Neuronal stem cell (in vitro differentiated cells): ENCODE results near the gene TRANK1.

Source experiments
- DNase-seq: peaks from one replicate; pipeline ENCODE4 v3.0.0-alpha.2; 2013; ENCODE audit warnings: low spot score
- H2AFZ ChIP-seq: one replicate; pipeline ENCODE4 v1.6.1; 2013; ENCODE audit warnings: mild to moderate bottlenecking, low read length, inconsistent platforms
- H2AK5ac ChIP-seq: 2 replicates; pipeline ENCODE4 v1.6.1; 2013; ENCODE audit warnings: low read depth, mild to moderate bottlenecking, inconsistent platforms, low read length, moderate library complexity, mixed read lengths
- H2BK120ac ChIP-seq: 2 replicates; pipeline ENCODE4 v1.6.1; 2013; ENCODE audit warnings: low read depth, mild to moderate bottlenecking, inconsistent platforms, low read length, moderate library complexity, mixed read lengths
- H2BK12ac ChIP-seq: one replicate; pipeline ENCODE4 v1.6.1; 2013; ENCODE audit warnings: low read length, inconsistent platforms
- H2BK15ac ChIP-seq: 2 replicates; pipeline ENCODE4 v1.6.1; 2013; ENCODE audit warnings: mild to moderate bottlenecking, low read length, inconsistent platforms, mixed read lengths
- H2BK5ac ChIP-seq: one replicate; pipeline ENCODE4 v1.6.1; 2013; ENCODE audit warnings: inconsistent platforms, mild to moderate bottlenecking, low read length, moderate library complexity
- H3K14ac ChIP-seq: one replicate; pipeline ENCODE4 v1.6.1; 2013; ENCODE audit warnings: low read length, inconsistent platforms
- H3K18ac ChIP-seq: 2 replicates; pipeline ENCODE4 v1.6.1; 2013; ENCODE audit warnings: low read length, inconsistent platforms
- H3K23ac ChIP-seq: 2 replicates; pipeline ENCODE4 v1.6.1; 2013; ENCODE audit warnings: low read depth, mild to moderate bottlenecking, mixed read lengths, low read length, inconsistent platforms; ENCODE audit not compliant: poor library complexity
- H3K27ac ChIP-seq: replicated peaks from 3 replicates; pipeline ENCODE4 v1.5.1; 2013; ENCODE audit warnings: low read length, inconsistent platforms
- H3K27me3 ChIP-seq, 3 experiments: 2 replicates each; pipeline ENCODE4 v1.6.1; 2013; ENCODE audit warnings: low read length in 3 of 3, mild to moderate bottlenecking in 2 of 3, inconsistent platforms in 1 of 3, low read depth in 1 of 3, mixed read lengths in 1 of 3, moderate library complexity in 1 of 3; ENCODE audit not compliant: control insufficient read depth in 3 of 3, insufficient read depth in 3 of 3
- H3K36me3 ChIP-seq, 2 donors: replicated peaks in 1 of 2; 2 replicates each; pipeline ENCODE4 v1.6.1; 2013; ENCODE audit warnings: low read length in 2 of 2; ENCODE audit not compliant: control insufficient read depth in 2 of 2, insufficient read depth in 2 of 2
- H3K4ac ChIP-seq: 2 replicates; pipeline ENCODE4 v1.6.1; 2013; ENCODE audit warnings: inconsistent platforms, mild to moderate bottlenecking, low read length, moderate library complexity
- H3K4me1 ChIP-seq, 2 donors: 1 replicate in 1 of 2; 2 replicates in 1 of 2; pipeline ENCODE4 v1.6.1; 2013; ENCODE audit warnings: low read length in 2 of 2, low read depth in 1 of 2; ENCODE audit not compliant: control insufficient read depth in 2 of 2, insufficient read depth in 1 of 2
- H3K4me2 ChIP-seq: one replicate; pipeline ENCODE4 v1.6.1; 2013; ENCODE audit warnings: mild to moderate bottlenecking, low read length, inconsistent platforms; ENCODE audit not compliant: insufficient read depth, poor library complexity, severe bottlenecking
- H3K4me3 ChIP-seq, 2 donors: 2 replicates each; pipeline ENCODE4 v1.5.1; 2013; ENCODE audit warnings: low read length in 2 of 2, mild to moderate bottlenecking in 2 of 2, inconsistent platforms in 1 of 2, moderate library complexity in 1 of 2
- H3K79me1 ChIP-seq: one replicate; pipeline ENCODE4 v1.6.1; 2013; ENCODE audit warnings: low read depth, mild to moderate bottlenecking, inconsistent platforms, low read length, moderate library complexity
- H3K9ac ChIP-seq: one replicate; pipeline ENCODE4 v1.6.1; 2013; ENCODE audit warnings: mild to moderate bottlenecking, low read depth, low read length, inconsistent platforms; ENCODE audit not compliant: poor library complexity
- H3K9me3 ChIP-seq, 2 donors: replicated peaks in 1 of 2; 2 replicates each; pipeline versions ENCODE3 to v1.6.1; 2013; ENCODE audit warnings: low read length in 2 of 2, mild to moderate bottlenecking in 2 of 2, inconsistent platforms in 1 of 2, low read depth in 1 of 2, mixed read lengths in 1 of 2, moderate library complexity in 1 of 2; ENCODE audit not compliant: control insufficient read depth in 2 of 2, insufficient read depth in 1 of 2
- H4K8ac ChIP-seq: one replicate; pipeline ENCODE4 v1.6.1; 2013; ENCODE audit warnings: low read depth, mild to moderate bottlenecking, inconsistent platforms, low read length, moderate library complexity
- H4K91ac ChIP-seq: one replicate; pipeline ENCODE4 v1.6.1; 2013; ENCODE audit warnings: low read length, low read depth, mild to moderate bottlenecking, inconsistent platforms; ENCODE audit not compliant: poor library complexity
- WGBS, 2 donors: extraction: QIAGEN DNeasy Blood & Tissue Kit; methylation state at CpG; one replicate each; pipeline ENCODE4 v1.1.7; 2013; ENCODE audit warnings: missing lambda C conversion rate in 2 of 2, mixed read lengths in 1 of 2; ENCODE audit not compliant: insufficient read length in 2 of 2, insufficient replicate concordance in 1 of 2; ENCODE audit errors: extremely low coverage in 2 of 2; 5-methylcytosine and 5-hydroxymethylcytosine counted together

TRANK1 gene

DNA sequence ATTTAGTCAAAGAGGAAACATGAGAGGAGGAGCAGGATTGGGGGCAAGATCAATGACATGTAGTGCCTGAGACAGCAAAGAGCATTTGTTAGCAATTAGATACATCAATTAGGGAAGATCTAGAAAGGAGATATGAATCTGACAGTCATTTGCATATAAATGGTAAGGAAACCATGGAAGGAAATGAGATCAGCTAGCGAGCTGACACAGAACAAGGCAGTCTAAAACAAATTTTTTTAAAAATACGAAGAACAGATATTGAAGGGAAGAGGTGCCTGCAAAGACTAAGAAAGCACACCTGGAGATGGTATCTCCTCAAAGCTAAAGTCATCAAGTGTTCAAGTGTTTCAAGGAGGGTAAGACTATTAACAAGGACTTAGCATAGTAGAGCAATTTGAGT lies 43.5 kb upstream of the TRANK1 start:
- no peak overlapping the region for H3K4me3 ChIP-seq
- no peaks in the 10 kb centered on the region for H3K79me1 ChIP-seq
- no peak overlapping the region for H4K91ac ChIP-seq
- no peak overlapping the region for H3K9ac ChIP-seq
- no peak overlapping the region for H3K4me2 ChIP-seq
- no peak overlapping the region for H3K14ac ChIP-seq
- H3K9me3 ChIP-seq, result no peaks in the 10 kb centered on the region
- no peak overlapping the region for H4K8ac ChIP-seq
- no peak overlapping the region for H2BK5ac ChIP-seq
- peaks cover 13 to 89% of the 10 kb centered on the region in 2 donors for H3K36me3 ChIP-seq
- no peak overlapping the region for H2AK5ac ChIP-seq
- no peak overlapping the region for H2AFZ ChIP-seq
- DNase-seq, result no peak
- WGBS, 2 donors, result no CpG with 5 or more reads among the region's 2 CpGs
- no peak overlapping the region for H2BK12ac ChIP-seq
- H3K27me3 ChIP-seq, result no peaks in the 10 kb centered on the region
- H3K4ac ChIP-seq, result no peak overlapping the region
- no peak overlapping the region for H3K23ac ChIP-seq
- H3K4me1 ChIP-seq, result peaks cover 2 to 14% of the 10 kb centered on the region in 2 donors
- H2BK15ac ChIP-seq, result no peak overlapping the region
- H2BK120ac ChIP-seq, result no peak overlapping the region
- no peak overlapping the region for H3K18ac ChIP-seq
- H3K27ac ChIP-seq, result no peak overlapping the region

DNA sequence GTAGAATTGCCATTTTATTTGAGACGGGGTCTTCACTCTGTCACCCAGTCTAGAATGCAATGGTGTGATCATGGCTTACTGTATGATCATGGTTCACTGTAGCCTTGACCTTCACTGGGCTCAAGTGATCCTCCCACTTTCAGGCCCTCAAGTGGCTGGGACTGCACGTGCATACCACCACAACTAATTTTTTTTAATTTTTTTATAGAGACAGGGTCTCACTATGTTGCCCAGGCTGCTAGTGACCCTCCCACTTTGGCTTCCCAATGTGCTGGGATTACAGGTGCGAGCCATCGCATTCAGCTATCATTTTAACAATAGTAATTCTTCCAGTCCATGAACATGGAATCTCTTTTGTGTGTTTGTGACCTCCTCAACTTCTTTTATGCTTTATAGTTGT lies 36.2 kb upstream of the TRANK1 start:
- WGBS, 2 donors, result no CpG with 5 or more reads among the region's 4 CpGs
- H3K79me1 ChIP-seq, result no peaks in the 10 kb centered on the region
- no peak overlapping the region for H3K18ac ChIP-seq
- H4K91ac ChIP-seq, result no peak overlapping the region
- H3K4me1 ChIP-seq, result no peaks in the 10 kb centered on the region
- no peak overlapping the region for H3K14ac ChIP-seq
- H3K9me3 ChIP-seq, result peaks cover 9 to 10% of the 10 kb centered on the region in 2 donors
- H3K27ac ChIP-seq, result no peak overlapping the region
- H3K4ac ChIP-seq, result no peak overlapping the region
- no peaks in the 10 kb centered on the region for H3K27me3 ChIP-seq
- H3K4me3 ChIP-seq, result no peak overlapping the region
- H2BK120ac ChIP-seq, result no peak overlapping the region
- peaks cover 17 to 49% of the 10 kb centered on the region in 2 donors for H3K36me3 ChIP-seq
- no peak overlapping the region for H2BK12ac ChIP-seq
- no peak overlapping the region for H3K4me2 ChIP-seq
- H2AK5ac ChIP-seq, result no peak overlapping the region
- H2BK5ac ChIP-seq, result no peak overlapping the region
- H2AFZ ChIP-seq, result no peak overlapping the region
- no peak overlapping the region for H3K23ac ChIP-seq
- H2BK15ac ChIP-seq, result no peak overlapping the region
- H4K8ac ChIP-seq, result no peak overlapping the region
- DNase-seq, result no peak
- H3K9ac ChIP-seq, result no peak overlapping the region

DNA sequence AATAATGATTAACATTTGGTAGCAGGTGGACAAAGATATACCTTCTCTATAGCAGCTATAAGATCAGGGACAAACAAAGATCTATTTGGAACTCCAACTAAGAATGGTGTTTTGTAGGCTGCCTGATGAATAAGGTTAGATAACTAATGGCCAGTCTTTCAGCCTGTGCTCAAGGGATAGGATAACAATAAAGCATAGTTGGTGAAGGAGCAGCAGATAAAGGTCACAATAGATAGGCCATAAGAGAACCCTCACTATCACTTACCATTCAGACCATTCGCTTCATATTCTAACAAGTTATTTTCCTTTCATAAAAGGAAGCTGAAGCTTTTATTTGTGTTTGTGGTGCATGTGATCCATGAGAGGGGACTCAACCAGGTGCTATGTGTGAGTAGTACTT lies 28.3 kb upstream of the TRANK1 start:
- no CpG with 5 or more reads among the region's 1 CpG for WGBS, 2 donors
- Histone ChIP-seq H3K18ac (no peak overlapping the region), H3K4ac (no peak overlapping the region), H3K79me1 (no peaks in the 10 kb centered on the region), H3K23ac (no peak overlapping the region), H3K9ac (no peak overlapping the region), H2BK5ac (no peak overlapping the region), H3K9me3 (peaks cover 0 to 4% of the 10 kb centered on the region in 2 donors), H4K91ac (no peak overlapping the region), H3K27ac (no peak overlapping the region), H2BK120ac (no peak overlapping the region), H2AFZ (no peak overlapping the region), H3K14ac (no peak overlapping the region), H3K4me2 (no peak overlapping the region), H3K36me3 (peaks cover 0 to 3% of the 10 kb centered on the region in 2 donors), H2AK5ac (no peak overlapping the region), H3K27me3 (no peaks in the 10 kb centered on the region), H4K8ac (no peak overlapping the region), H3K4me3 (no peak overlapping the region), H2BK12ac (no peak overlapping the region), H3K4me1 (peaks cover 6 to 15% of the 10 kb centered on the region in 2 donors), H2BK15ac (no peak overlapping the region)
- DNase-seq, result no peak

DNA sequence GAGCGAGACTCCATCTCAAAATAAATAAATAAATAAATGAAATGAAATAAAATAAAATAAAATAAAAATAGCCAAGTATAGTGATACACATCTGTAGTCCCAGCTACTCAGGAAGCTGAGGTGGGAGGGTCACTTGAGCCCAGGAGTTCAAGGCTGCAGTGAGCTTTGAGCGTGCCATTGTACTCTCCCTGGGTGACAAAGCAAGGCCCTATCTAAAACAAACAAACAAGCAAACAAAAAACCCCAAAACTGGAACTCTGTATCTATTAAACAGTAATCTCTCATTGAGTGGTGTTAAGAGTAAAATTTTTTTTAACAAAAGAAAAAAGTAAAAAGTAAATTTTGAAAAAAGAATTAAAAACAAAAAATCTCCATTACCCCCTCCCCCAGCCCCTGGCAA lies 27.3 kb upstream of the TRANK1 start:
- Histone ChIP-seq H4K91ac (no peak overlapping the region), H3K27me3 (no peaks in the 10 kb centered on the region), H2AFZ (no peak overlapping the region), H2BK120ac (no peak overlapping the region), H3K4me2 (no peak overlapping the region), H3K18ac (no peak overlapping the region), H3K79me1 (no peaks in the 10 kb centered on the region), H2BK15ac (no peak overlapping the region), H3K9ac (no peak overlapping the region), H3K27ac (no peak overlapping the region), H2BK12ac (no peak overlapping the region), H3K4me3 (no peak overlapping the region), H3K9me3 (peaks cover 0 to 4% of the 10 kb centered on the region in 2 donors), H3K4me1 (peaks cover 6 to 15% of the 10 kb centered on the region in 2 donors), H3K4ac (no peak overlapping the region), H2BK5ac (no peak overlapping the region), H2AK5ac (no peak overlapping the region), H3K14ac (no peak overlapping the region), H3K36me3 (peaks cover 0 to 3% of the 10 kb centered on the region in 2 donors), H3K23ac (no peak overlapping the region), H4K8ac (no peak overlapping the region)
- DNase-seq, result no peak
- WGBS, 2 donors, result no CpG with 5 or more reads among the region's 2 CpGs
